K562 (cell line): ENCODE measurements around the gene EEPD1.

Experiments used
- EZH2 ChIP-seq: IDR thresholded peaks from 2 replicates; pipeline ENCODE4 v1.6.1; 2012; ENCODE audit warnings: low read depth, mild to moderate bottlenecking, inconsistent platforms, low read length, borderline replicate concordance
- FOXK1 ChIP-seq: sonication (generic); formaldehyde crosslinking; IDR thresholded peaks from 2 replicates; pipeline ENCODE4 v1.8.0; 2022; ENCODE audit warnings: missing genetic modification reagents, mild to moderate bottlenecking, borderline replicate concordance
- NBN ChIP-seq: fragments of 450-650 bp; IDR thresholded peaks from 2 replicates; pipeline ENCODE4 v1.6.1; 2016; ENCODE audit warnings: low read depth, mild to moderate bottlenecking
- TF ChIP-seq, protein P1 (sequence below), 3 experiments: IDR thresholded peaks in 2 of 3; conservative IDR thresholded peaks in 1 of 3; 2 replicates each; pipeline ENCODE4 v1.5.1; 2011 to 2012; ENCODE audit warnings: low read length in 3 of 3, mild to moderate bottlenecking in 3 of 3, control low read depth in 2 of 3, improper control_type of control experiment in 1 of 3, inconsistent platforms in 1 of 3, low read depth in 1 of 3, mixed read lengths in 1 of 3, moderate library complexity in 1 of 3; ENCODE audit not compliant: insufficient read depth in 2 of 3

DNA sequence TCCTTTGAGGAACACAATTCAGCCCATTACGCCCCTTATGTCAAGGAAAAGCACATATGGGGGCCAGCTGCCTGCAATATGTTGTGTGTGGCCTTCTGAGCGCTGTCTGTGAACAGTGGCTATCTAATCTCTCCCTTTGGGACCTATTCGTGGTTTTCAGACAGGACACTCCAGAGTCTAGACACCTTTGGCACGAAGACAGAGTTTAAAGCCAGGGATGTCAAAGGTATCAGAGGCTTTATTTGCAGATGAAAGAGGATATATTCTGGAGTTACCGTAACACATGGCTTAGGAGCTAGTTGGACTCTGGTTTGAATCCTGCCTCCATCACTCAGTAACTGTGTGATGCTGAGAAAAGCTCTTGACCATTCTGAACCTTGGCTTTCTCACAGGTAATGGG is 14.8 kb upstream of the EEPD1 start:
- TF ChIP-seq EZH2 = no peak
- TF ChIP-seq, protein P1, sequence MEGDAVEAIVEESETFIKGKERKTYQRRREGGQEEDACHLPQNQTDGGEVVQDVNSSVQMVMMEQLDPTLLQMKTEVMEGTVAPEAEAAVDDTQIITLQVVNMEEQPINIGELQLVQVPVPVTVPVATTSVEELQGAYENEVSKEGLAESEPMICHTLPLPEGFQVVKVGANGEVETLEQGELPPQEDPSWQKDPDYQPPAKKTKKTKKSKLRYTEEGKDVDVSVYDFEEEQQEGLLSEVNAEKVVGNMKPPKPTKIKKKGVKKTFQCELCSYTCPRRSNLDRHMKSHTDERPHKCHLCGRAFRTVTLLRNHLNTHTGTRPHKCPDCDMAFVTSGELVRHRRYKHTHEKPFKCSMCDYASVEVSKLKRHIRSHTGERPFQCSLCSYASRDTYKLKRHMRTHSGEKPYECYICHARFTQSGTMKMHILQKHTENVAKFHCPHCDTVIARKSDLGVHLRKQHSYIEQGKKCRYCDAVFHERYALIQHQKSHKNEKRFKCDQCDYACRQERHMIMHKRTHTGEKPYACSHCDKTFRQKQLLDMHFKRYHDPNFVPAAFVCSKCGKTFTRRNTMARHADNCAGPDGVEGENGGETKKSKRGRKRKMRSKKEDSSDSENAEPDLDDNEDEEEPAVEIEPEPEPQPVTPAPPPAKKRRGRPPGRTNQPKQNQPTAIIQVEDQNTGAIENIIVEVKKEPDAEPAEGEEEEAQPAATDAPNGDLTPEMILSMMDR (IDR thresholded peaks at IDR 0.05 in 2 of 3, conservative IDR thresholded peaks at IDR 0.05 in 1 of 3; ENCODE audit: insufficient read depth in 2 of 3, low read depth in 1 of 3, low read length in 3 of 3) = no peak
- TF ChIP-seq FOXK1 (CRISPR knock-in tag) = no peak
- no peak for TF ChIP-seq NBN
